GM18867 (cell line): ENCODE results near the gene ANO1.

Source experiments
- ATAC-seq: cut with Tn5 transposase; IDR thresholded peaks from one replicate; pipeline ENCODE4 v1.9.1; 2021; ENCODE audit warnings: mild to moderate bottlenecking, moderate library complexity; ENCODE audit not compliant: unreplicated experiment

ANO1 gene

DNA sequence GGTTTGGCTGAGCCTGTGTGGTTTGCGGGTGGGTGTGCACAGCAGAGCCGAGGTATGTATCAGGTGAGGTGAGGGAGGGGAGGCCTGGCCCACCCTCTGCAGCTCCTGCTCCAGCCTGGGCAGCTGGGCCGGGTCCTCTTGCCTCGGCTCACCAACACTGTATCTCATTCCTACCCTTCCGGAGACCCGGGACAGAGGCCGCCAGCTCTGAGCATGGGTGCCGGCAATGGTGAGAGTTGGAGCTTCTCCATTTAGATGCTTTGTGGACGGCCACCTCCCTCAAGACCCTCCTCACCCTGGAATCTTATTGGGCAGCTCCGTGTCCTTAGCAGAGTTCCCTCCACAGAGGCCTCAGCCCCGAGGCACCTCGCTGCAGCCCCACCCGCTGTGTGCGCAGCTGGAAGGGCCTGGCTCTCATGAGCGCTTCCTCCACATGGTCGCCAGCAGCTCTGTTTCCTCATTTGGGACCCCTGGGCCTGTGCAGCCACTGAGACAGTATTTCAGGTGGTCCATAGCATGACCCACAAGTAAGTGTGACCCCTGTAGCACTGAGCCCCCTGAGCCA is 55.7 kb downstream of the ANO1 start:
- no peak for ATAC-seq

GRCh38 chr11:70134490-70134889 is 56.4 kb downstream of the ANO1 start:
- no peak for ATAC-seq

- no peak for ATAC-seq
Observed at GRCh38 chr11:70135142-70135541, 57.0 kb downstream of the ANO1 start.

- ATAC-seq, result no peak
Observed at GRCh38 chr11:70135625-70136059, 57.5 kb downstream of the ANO1 start.

DNA sequence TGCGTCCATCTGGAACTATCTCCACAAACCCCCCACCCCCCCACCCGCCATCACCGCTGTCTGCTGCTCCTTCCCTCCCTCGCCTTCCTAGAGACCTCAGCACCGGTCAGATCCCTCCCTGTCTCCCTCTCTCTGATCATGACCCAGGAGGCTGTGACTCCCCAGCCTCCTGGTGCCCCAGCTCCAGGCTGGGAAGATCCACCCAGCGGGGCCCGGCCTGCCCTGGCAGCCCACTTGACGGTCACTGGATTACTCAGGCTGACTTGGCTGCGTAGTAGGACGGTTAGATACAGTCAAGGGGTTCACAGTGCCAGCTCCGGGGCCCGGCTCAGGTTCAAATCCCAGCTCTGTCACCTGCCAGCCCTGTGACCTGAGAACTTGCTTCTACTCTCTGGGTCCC is 59.3 kb downstream of the ANO1 start:
- no peak for ATAC-seq

DNA sequence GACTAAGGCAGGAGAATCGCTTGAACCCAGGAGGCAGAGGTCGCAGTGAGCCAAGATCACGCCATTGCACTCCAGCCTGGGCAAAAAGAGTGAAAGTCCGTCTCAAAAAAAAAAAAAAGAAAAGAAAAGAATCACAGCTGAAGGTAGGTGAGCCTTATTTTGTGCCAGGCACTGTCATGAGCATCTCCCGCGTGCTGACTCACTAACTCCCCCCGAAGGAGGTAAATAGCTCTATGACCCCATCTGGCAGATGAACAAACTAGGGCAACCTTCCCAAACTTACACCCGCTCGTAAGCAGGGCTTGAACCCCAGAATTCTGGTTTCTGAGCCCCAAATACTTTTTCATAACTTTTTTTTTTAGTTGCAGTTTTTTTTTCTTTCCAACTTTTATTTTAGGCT is 60.3 kb downstream of the ANO1 start:
- no peak for ATAC-seq

GRCh38 chr11:70139785-70140410 is 61.8 kb downstream of the ANO1 start:
- no peak for ATAC-seq

- no peak for ATAC-seq
Observed at GRCh38 chr11:70140711-70141485, 62.8 kb downstream of the ANO1 start.

GRCh38 chr11:70141486-70142220 is 63.5 kb downstream of the ANO1 start:
- no peak for ATAC-seq

DNA sequence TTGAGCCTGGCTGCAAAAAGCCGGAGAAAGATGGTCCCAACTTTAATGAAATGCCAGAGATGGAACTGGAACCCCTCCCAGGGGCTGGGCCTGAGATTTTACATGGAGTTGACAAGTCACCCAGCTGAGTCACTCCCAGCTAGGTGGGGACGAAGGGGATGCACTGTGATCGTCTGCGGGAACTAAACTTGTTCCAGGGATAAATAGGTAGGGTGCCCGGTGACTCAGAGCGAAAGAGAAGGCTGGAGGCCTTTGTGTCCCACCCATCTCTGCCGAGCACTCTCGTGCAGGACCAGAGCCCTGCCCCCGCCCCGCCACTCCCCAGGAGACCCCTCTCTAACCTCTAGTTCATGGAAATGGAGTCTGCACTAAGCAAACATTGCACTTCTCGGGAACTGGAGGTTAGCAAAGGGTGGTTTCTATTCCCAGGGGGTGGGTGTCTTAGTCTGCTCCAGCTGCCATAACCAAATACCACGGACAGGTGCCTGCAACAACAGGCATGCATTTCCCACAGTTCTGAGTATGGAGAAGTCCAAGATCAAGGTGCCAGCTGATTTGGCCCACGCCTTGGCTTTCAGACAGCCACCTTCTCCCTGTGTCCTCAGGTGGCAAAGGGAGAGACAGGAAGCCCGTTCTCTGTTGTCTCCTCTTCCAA is 64.2 kb downstream of the ANO1 start:
- ATAC-seq, result no peak

GRCh38 chr11:70144262-70144661 is 66.1 kb downstream of the ANO1 start:
- no peak for ATAC-seq

DNA sequence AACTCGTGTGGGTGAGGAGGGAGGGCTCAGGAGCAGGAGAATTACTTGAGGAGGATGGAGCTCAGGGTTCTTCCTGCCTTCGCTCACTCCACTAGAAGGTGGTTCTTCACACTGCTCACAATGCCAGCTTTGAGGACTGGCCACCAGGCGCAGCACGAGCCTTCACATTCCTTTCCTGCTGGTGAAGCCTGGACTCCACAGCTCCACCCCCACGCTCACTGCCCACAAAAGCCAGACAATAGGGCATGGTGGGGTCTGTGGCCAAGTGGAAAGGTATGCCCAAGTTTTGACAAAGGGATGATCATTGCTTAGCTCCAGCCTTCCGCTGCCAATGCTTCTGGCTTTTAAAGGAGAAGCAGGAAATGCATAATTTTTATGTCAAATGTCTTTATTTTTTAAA is 67.0 kb downstream of the ANO1 start:
- ATAC-seq, result no peak

GRCh38 chr11:70145841-70146240 is 67.7 kb downstream of the ANO1 start:
- no peak for ATAC-seq

DNA sequence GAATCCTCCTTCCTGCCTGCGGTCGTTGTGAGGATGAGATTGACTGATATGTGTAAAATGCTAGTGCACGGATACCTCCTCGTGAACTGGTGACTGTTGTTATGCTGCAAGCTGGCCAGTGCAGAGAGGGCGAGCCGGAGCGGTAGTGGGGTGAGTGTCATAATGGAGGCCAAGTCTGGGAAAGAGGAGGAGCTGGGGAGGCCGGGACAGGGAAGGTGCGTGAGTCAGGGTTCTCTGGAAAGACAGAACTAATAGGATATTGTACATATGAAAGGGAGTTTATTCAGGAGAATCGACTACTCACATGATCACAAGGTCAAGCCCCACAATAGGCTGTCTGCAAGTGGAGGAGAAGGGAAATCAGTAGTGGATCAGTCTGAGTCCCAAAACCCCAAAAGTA is 68.2 kb downstream of the ANO1 start:
- ATAC-seq, result no peak

- ATAC-seq, result no peak
Observed at GRCh38 chr11:70146895-70147520, 68.9 kb downstream of the ANO1 start.

- ATAC-seq, result no peak
Observed at GRCh38 chr11:70147668-70148067, 69.6 kb downstream of the ANO1 start.

DNA sequence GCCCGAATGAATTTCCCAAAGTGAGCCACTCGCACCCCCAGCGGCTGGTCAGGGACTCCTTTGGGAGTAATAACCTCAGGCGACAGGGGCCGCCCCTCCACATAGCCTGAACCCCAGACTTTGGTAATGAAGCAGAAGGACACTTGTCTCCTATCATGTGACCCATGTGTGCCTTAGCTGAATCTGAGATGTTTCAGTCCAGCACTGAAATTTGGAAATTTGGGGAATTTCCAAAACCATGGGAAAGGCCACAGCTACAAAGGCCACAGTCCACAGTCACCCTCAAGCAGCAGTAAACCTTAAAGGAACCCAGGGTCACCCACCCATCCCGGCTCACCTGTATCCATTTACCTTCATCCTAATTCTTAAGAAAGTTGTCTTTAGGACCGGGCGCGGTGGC is 73.6 kb downstream of the ANO1 start:
- no peak for ATAC-seq

DNA sequence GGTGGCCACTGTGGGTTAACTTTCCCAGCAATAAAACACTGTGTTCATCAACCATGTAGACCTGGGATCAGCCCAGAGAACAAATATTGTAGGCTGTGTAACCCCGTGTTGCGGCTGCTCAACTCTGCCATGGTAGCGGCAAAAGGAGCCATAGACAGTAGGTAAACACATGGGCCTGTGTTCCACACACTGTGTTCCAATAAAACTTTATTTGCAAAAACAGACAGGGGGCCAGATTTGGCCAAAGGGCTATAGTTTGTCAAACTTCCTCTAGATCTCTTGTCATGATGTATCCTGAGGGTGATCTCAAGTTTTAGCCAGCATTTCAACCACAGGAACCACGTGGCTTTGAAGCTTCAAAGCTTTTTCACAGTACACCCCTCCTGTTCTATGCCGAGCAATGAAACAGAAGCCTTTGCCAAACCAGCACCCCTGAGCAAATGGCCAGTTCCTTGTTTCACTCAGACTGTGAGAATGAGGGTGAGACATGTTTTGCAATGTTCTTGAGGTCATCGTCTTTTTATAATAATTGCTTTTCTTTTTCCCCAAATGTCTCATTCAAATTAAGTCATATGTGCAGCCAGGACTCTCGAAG is 75.1 kb downstream of the ANO1 start:
- ATAC-seq, result no peak

DNA sequence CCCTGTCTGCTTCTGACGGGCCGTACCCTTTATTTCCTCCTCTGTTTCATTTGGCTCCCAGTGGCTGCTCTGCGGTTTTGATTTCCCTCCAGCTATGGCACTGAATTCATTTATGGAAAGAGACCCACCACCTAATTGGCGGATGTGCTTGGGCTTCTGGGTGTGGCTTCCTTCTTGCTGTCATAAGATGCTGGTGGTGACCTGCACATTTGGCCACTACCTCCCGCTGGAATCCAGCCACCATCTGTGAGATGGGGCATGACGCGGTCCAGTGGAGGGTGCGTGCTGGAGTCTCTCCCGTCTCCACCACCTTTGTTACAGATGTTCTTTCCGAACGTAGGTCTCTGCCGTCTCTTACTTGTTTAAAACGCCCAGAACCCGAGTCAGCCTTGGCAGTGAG is 77.3 kb downstream of the ANO1 start:
- ATAC-seq, result no peak

DNA sequence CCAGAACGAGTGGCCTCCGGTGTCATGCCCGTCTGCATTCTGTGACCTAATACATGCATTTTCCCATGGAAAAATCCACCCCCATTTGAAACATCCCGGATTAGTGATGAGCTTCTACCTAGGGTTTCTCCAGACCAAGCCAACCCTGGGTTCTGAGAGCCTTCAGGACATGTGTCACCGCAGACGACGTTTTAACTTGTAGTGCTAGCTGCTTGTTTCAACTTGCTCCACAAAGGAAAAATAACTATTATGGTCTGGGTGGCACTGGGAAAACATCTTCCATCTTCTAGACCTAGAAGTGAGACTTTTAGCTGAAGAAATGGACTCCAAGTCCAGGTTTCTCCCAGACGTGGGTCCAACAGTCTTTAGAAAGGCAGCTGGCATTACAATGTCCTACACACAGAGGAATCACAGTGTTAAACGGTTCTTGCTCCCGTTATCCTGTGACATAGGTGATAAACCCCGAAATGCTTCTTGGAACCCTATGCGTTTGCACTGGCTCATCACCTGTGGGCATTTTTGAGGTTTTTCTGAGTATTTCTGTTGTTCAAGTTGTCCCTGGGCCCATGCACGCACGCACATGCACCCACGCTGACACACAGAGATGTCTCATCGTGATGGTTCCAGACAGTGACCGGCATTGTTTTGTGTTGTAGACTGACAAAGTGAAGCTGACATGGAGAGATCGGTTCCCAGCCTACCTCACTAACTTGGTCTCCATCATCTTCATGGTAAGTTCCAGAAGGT is 78.3 kb downstream of the ANO1 start:
- no peak for ATAC-seq
